Activated T-helper 2 cell treated with anti-CD3 and anti-CD28 coated beads, Interferon-gamma antibody, Interleukin-2, Interleukin-4, amounts not matched to agents 10 μg/mL and 5 μg/mL and 100 μg/mL, durations not matched to agents 14 hours and 24 hours and 36 hours (primary cell): ENCODE measurements around the gene TBX21. TPM values are rescaled to one million over a fixed set of nuclear protein-coding genes. Genes with fewer than 3 reads are reported as not detected.

Experiments used
- DNase-seq: peaks from one replicate; pipeline ENCODE4 v3.0.0; 2021; ENCODE audit warnings: low spot score
- H3K27ac Mint-ChIP-seq: one replicate; pipeline ENCODE4 v1.8.0; 2021; ENCODE audit warnings: mixed read lengths
- H3K27me3 Mint-ChIP-seq: one replicate; pipeline ENCODE4 v1.8.0; 2021; ENCODE audit warnings: low read depth, mixed read lengths
- H3K36me3 Mint-ChIP-seq: one replicate; pipeline ENCODE4 v1.8.0; 2021; ENCODE audit warnings: low read depth, mixed read lengths
- H3K4me1 Mint-ChIP-seq: one replicate; pipeline ENCODE4 v1.8.0; 2021; ENCODE audit warnings: low read depth, mixed read lengths
- H3K4me3 Mint-ChIP-seq: one replicate; pipeline ENCODE4 v1.8.0; 2021; ENCODE audit warnings: low read depth, mild to moderate bottlenecking, moderate library complexity, mixed read lengths
- H3K9me3 Mint-ChIP-seq: one replicate; pipeline ENCODE4 v1.8.0; 2021; ENCODE audit warnings: mixed read lengths
- intact Hi-C: fragments of 100-400 bp; cut with micrococcal nuclease; formaldehyde crosslinking; loops from one replicate; pipeline ENCODE4 v1.15.1; 2023
- total RNA-seq: library from RNA; stranded (reverse); gene quantifications from 2 replicates; pipeline ENCODE4 v1.2.3, GENCODE V29; 2022

The TBX21 gene
- total RNA-seq, 1 donor from 2014 or later, result 40.4 TPM

DNA sequence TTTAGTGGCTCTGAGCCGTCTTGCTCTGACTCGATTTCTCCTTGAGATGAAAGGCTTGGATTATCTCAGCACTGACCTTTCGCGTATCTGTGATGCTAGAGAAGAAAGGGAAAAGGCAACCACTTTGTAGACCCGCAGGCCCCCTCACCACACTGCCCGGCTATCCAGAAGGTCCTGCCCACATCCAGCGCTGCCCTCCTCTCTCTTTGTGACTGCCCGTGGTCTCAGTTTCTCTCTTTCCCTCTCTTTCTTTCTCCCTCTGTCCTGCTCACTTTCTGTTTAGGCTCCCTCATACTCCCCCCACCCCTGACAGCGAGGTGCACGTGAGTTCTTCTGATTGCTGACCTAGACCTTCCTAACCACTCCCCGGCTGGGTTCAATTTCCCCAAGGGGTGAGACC is 12.8 kb upstream of the TBX21 start:
- intact Hi-C loops, result no loop called here
- DNase-seq, result no peak
- Mint-ChIP-seq H3K4me3 (peak overlapping the region; percentile 31), H3K9me3 (no peaks in the 10 kb centered on the region), H3K27ac (peak overlapping the region; percentile 95), H3K36me3 (no peaks in the 10 kb centered on the region), H3K4me1 (peaks cover 75% of the 10 kb centered on the region), H3K27me3 (no peaks in the 10 kb centered on the region)

- intact Hi-C loops, result loop anchor here (1.0 kb wide), 3 partner anchors 12 to 22 kb away; partner anchors contain the start of gene TBX21
Observed at GRCh38 chr17:47720754-47721533, 12.1 kb upstream of the TBX21 start.

GRCh38 chr17:47721725-47722124 is 11.3 kb upstream of the TBX21 start:
- Mint-ChIP-seq H3K4me3 (peak overlapping the region; percentile 64), H3K36me3 (no peaks in the 10 kb centered on the region)
- intact Hi-C loops, result loop anchor here (1.0 kb wide), 3 partner anchors 12 to 22 kb away; partner anchors contain the start of gene TBX21

More at GRCh38 chr17:47720754-47721533, 12.1 kb upstream of the TBX21 start:
- H3K4me3 Mint-ChIP-seq, result peak overlapping the region; percentile 64
- no peaks in the 10 kb centered on the region for H3K27me3 Mint-ChIP-seq
- H3K27ac Mint-ChIP-seq, result peak overlapping the region; percentile 95
- H3K9me3 Mint-ChIP-seq, result no peaks in the 10 kb centered on the region
- peaks cover 73% of the 10 kb centered on the region for H3K4me1 Mint-ChIP-seq
- H3K36me3 Mint-ChIP-seq, result no peaks in the 10 kb centered on the region
- peak; percentile 82 for DNase-seq

DNA sequence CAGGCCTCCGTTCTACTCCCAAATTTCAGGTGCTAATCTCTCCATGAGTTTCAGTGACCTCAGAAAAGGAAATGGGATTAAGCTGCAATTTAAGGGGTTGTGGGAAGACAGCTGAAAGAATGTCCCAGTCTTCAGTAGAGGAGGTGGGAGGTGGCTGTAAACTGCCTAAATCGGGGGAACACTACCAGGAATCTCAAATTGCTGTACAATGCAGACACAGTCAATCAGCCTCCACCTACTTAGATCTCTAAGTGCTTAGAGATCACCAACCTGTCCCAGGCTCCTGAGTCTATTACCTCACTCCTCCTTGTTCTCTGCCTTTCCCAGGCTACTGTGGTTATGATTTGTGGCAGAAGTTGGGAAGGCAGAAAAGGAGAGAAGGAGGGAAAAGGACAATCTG is 8.3 kb upstream of the TBX21 start:
- Mint-ChIP-seq H3K27ac (no peak overlapping the region), H3K27me3 (no peaks in the 10 kb centered on the region), H3K4me3 (no peak overlapping the region), H3K36me3 (no peaks in the 10 kb centered on the region), H3K4me1 (peaks cover 59% of the 10 kb centered on the region), H3K9me3 (no peaks in the 10 kb centered on the region)
- intact Hi-C loops, result no loop called here
- DNase-seq, result no peak

More at GRCh38 chr17:47721725-47722124, 11.3 kb upstream of the TBX21 start:
- H3K9me3 Mint-ChIP-seq, result no peaks in the 10 kb centered on the region
- DNase-seq, result no peak
- peak overlapping the region; percentile 95 for H3K27ac Mint-ChIP-seq
- H3K4me1 Mint-ChIP-seq, result peaks cover 73% of the 10 kb centered on the region
- H3K27me3 Mint-ChIP-seq, result no peaks in the 10 kb centered on the region

- Mint-ChIP-seq H3K9me3 (no peaks in the 10 kb centered on the region), H3K27me3 (no peaks in the 10 kb centered on the region), H3K36me3 (no peaks in the 10 kb centered on the region), H3K27ac (no peak overlapping the region), H3K4me3 (no peak overlapping the region), H3K4me1 (peaks cover 55% of the 10 kb centered on the region)
- no peak for DNase-seq
- intact Hi-C loops, result no loop called here
Observed at GRCh38 chr17:47725446-47726111, 7.5 kb upstream of the TBX21 start.

DNA sequence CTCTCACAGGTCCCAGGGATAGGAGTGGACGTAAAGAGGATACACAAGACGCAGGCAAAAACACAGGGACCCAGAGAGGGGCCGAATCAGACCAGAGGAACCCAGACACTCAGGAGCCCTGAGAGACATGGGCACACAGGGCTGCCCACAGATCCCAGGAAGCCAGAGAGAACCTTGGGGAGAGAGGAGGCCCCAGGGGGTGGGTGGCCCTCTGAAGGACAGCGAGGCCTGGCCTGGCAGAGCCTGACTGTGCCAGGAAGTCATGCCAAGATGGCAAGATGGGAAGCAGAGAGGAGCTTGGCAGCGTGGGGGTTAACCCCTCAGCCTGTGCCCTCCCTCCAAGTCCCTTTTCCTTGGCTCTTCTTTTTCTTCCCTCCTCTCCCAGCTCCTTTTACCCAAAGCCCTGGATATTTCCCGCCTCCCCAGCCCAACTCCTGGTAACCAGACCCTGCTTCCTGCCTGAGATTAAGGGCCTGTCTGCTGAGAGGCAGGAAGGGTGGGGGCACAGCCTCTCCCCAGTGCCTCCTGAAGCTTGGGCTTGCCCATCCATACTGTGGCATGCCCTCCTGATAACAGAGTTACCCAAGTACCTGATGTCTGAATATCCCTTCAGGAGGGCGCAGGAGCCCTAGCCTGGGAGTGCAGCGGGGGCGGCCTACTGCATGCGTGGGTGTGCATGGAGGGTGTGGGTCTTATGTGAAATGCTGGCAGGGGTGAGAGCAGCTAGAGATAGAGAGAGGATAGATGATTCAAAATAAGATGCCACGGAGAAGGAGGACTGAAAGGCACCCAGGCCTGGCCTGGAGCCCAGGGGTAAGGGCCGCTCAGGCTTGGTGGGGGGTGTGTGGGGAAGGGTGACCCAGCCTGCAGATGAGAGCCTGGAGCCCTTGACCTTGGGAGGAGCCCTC is 6.0 kb upstream of the TBX21 start:
- DNase-seq, result no peak

DNA sequence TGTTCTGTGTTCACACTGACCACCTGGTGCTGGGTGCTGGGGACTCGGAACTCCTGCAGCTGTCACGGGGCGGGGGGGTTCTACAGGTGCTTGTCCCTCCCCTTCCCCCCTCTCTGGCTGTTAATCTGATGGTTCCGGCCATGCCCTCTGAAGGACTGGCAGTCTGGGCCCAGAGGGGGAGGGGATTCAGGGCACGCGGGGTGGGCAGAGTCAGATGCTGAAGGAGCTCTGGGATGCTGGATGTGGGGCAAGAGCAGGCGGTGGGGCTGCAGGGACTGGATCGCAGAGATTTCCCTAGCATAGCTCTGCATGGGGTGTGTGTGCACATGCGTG is 5.4 kb upstream of the TBX21 start:
- intact Hi-C loops, result no loop called here
- H3K9me3 Mint-ChIP-seq, result no peaks in the 10 kb centered on the region
- no peak overlapping the region for H3K4me3 Mint-ChIP-seq
- no peak for DNase-seq
- peaks cover 56% of the 10 kb centered on the region for H3K4me1 Mint-ChIP-seq
- no peaks in the 10 kb centered on the region for H3K27me3 Mint-ChIP-seq
- H3K36me3 Mint-ChIP-seq, result no peaks in the 10 kb centered on the region
- no peak overlapping the region for H3K27ac Mint-ChIP-seq

More for the DNA sequence above, 6.0 kb upstream of the TBX21 start:
- no peaks in the 10 kb centered on the region for H3K36me3 Mint-ChIP-seq
- H3K4me3 Mint-ChIP-seq, result no peak overlapping the region
- H3K9me3 Mint-ChIP-seq, result no peaks in the 10 kb centered on the region
- no peaks in the 10 kb centered on the region for H3K27me3 Mint-ChIP-seq
- intact Hi-C loops, result no loop called here
- no peak overlapping the region for H3K27ac Mint-ChIP-seq
- H3K4me1 Mint-ChIP-seq, result peaks cover 54% of the 10 kb centered on the region

GRCh38 chr17:47728214-47728877 is 4.7 kb upstream of the TBX21 start:
- Mint-ChIP-seq H3K27me3 (no peaks in the 10 kb centered on the region), H3K4me1 (peaks cover 59% of the 10 kb centered on the region), H3K9me3 (no peaks in the 10 kb centered on the region), H3K36me3 (no peaks in the 10 kb centered on the region), H3K4me3 (no peak overlapping the region), H3K27ac (no peak overlapping the region)
- no peak for DNase-seq
- intact Hi-C loops, result no loop called here

DNA sequence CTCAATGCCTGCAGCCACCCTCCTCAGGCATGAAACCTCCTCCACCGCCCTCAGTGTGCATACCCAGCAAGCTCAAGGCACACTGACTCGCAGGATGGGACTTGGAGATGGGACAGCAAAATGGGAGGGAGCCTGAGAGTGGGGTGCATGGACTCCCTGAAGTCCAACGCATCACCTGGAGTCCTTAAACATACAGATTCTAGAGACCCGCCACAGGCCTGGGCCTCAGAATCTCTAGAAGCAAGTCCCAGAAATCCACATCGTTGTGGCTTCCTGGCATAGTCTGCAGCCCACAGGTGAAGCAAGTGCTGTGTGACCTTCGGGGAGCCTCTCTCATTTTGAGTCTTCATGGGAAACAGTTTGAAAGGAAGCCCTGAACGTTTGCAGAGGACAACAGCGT is 3.6 kb upstream of the TBX21 start:
- DNase-seq, result no peak
- Mint-ChIP-seq H3K9me3 (no peaks in the 10 kb centered on the region), H3K27me3 (no peaks in the 10 kb centered on the region), H3K4me1 (peaks cover 59% of the 10 kb centered on the region), H3K27ac (peak overlapping the region; percentile 54), H3K36me3 (peaks cover 8% of the 10 kb centered on the region), H3K4me3 (no peak overlapping the region)
- intact Hi-C loops, result no loop called here

- H3K27ac Mint-ChIP-seq, result peak overlapping the region; percentile 31
- no peak for DNase-seq
- H3K4me3 Mint-ChIP-seq, result no peak overlapping the region
- no peaks in the 10 kb centered on the region for H3K27me3 Mint-ChIP-seq
- H3K9me3 Mint-ChIP-seq, result no peaks in the 10 kb centered on the region
- peaks cover 62% of the 10 kb centered on the region for H3K4me1 Mint-ChIP-seq
- H3K36me3 Mint-ChIP-seq, result peaks cover 20% of the 10 kb centered on the region
- intact Hi-C loops, result loop anchor here (5.0 kb wide), 1 partner anchor 62 kb away; no protein-coding TSS in a partner anchor
Observed at GRCh38 chr17:47730681-47731080, 2.4 kb upstream of the TBX21 start.

- intact Hi-C loops, result loop anchor here (5.0 kb wide), 1 partner anchor 61 kb away; no protein-coding TSS in a partner anchor
- peaks cover 27% of the 10 kb centered on the region for H3K36me3 Mint-ChIP-seq
Observed at GRCh38 chr17:47731396-47731795, 1.6 kb upstream of the TBX21 start.

More at GRCh38 chr17:47731396-47731795, 1.6 kb upstream of the TBX21 start:
- peaks cover 62% of the 10 kb centered on the region for H3K4me1 Mint-ChIP-seq
- H3K9me3 Mint-ChIP-seq, result no peaks in the 10 kb centered on the region
- DNase-seq, result no peak
- H3K27me3 Mint-ChIP-seq, result no peaks in the 10 kb centered on the region
- no peak overlapping the region for H3K27ac Mint-ChIP-seq
- no peak overlapping the region for H3K4me3 Mint-ChIP-seq
